HPDE6-E6E7 (cell line): ENCODE data around the gene ZNF444.

ENCODE experiments used
- DNase-seq: peaks from one replicate; pipeline ENCODE4 v3.0.0; 2011; ENCODE audit warnings: missing footprints; ENCODE audit errors: extremely low spot score

The ZNF444 gene

GRCh38 chr19:56123266-56123891 lies 17.7 kb upstream of the ZNF444 start:
- DNase-seq, result no peak

GRCh38 chr19:56124578-56124977 lies 16.5 kb upstream of the ZNF444 start:
- no peak for DNase-seq

GRCh38 chr19:56125806-56126590 lies 15.1 kb upstream of the ZNF444 start:
- DNase-seq, result no peak

GRCh38 chr19:56126983-56127780 lies 13.9 kb upstream of the ZNF444 start:
- no peak for DNase-seq

GRCh38 chr19:56130006-56130405 lies 11.1 kb upstream of the ZNF444 start:
- no peak for DNase-seq

- DNase-seq, result no peak
Measured at GRCh38 chr19:56131651-56132050, 9.4 kb upstream of the ZNF444 start.

GRCh38 chr19:56132316-56132822 lies 8.7 kb upstream of the ZNF444 start:
- DNase-seq, result no peak

GRCh38 chr19:56133858-56134653 lies 7.0 kb upstream of the ZNF444 start:
- no peak for DNase-seq

GRCh38 chr19:56134654-56134921 lies 6.5 kb upstream of the ZNF444 start:
- DNase-seq, result no peak

GRCh38 chr19:56136362-56136761 lies 4.7 kb upstream of the ZNF444 start:
- no peak for DNase-seq

- no peak for DNase-seq
Measured at GRCh38 chr19:56137405-56137804, 3.7 kb upstream of the ZNF444 start.

- DNase-seq, result no peak
Measured at GRCh38 chr19:56138069-56138468, 3.0 kb upstream of the ZNF444 start.

GRCh38 chr19:56139847-56140582 lies 1.1 kb upstream of the ZNF444 start:
- DNase-seq, result no peak

GRCh38 chr19:56141417-56141993 lies 418 bp downstream of the ZNF444 start:
- DNase-seq, result peak; percentile 32

- DNase-seq, result no peak
Measured at GRCh38 chr19:56142087-56142787, 1.1 kb downstream of the ZNF444 start.

GRCh38 chr19:56142897-56143434 lies 1.9 kb downstream of the ZNF444 start:
- no peak for DNase-seq

- DNase-seq, result no peak
Measured at GRCh38 chr19:56144376-56144775, 3.3 kb downstream of the ZNF444 start.

- DNase-seq, result no peak
Measured at GRCh38 chr19:56144831-56145230, 3.7 kb downstream of the ZNF444 start.

GRCh38 chr19:56145698-56146097 lies 4.6 kb downstream of the ZNF444 start:
- DNase-seq, result no peak

- DNase-seq, result no peak
Measured at GRCh38 chr19:56146904-56147303, 5.8 kb downstream of the ZNF444 start.
